Ovary (tissue), 9 donors: ENCODE data around the gene RUNX1. TPM values are rescaled to one million over a fixed set of nuclear protein-coding genes. Genes with fewer than 3 reads are reported as not detected.

Experiments
- DNase-seq, 5 donors: peaks; one replicate each; pipeline ENCODE4 v3.0.0-alpha.2; 2019 to 2020
- H3K27ac ChIP-seq, 2 donors: fragments of 200-600 bp; one replicate each; pipeline versions ENCODE4 v1.5.1 to v1.8.0; 2019 to 2022
- H3K27me3 ChIP-seq: fragments of 200-600 bp; one replicate; pipeline ENCODE4 v1.8.0; 2022
- H3K36me3 ChIP-seq: fragments of 200-600 bp; sonication (generic); one replicate; pipeline ENCODE4 v1.5.1; 2019
- H3K4me1 ChIP-seq: one replicate; pipeline ENCODE4 v1.8.1; 2013; ENCODE audit warnings: mild to moderate bottlenecking, moderate library complexity; ENCODE audit not compliant: insufficient read depth
- H3K4me3 ChIP-seq: fragments of 200-600 bp; sonication (generic); one replicate; pipeline ENCODE4 v1.5.1; 2017
- H3K9me3 ChIP-seq, 2 donors: fragments of 200-600 bp in 1 of 2; sonication (generic) in 1 of 2; one replicate each; pipeline versions ENCODE4 v1.5.1 to v1.8.1; 2013 to 2019; ENCODE audit warnings: mild to moderate bottlenecking in 1 of 2, moderate library complexity in 1 of 2
- EP300 ChIP-seq: sonication (generic); formaldehyde crosslinking; IDR thresholded peaks from one replicate; pipeline ENCODE4 v1.6.1; 2017; ENCODE audit warnings: antibody characterized with exemption
- POLR2A ChIP-seq: fragments of 450-650 bp; IDR thresholded peaks from one replicate; pipeline ENCODE4 v1.6.1; 2017; ENCODE audit warnings: antibody characterized with exemption, mild to moderate bottlenecking, moderate library complexity
- WGBS, 3 donors: extraction: QIAGEN DNeasy Blood & Tissue Kit in 1 of 3; methylation state at CpG; one replicate each; pipeline versions ENCODE4 v1.1.5 to v1.1.7; 2013 to 2017; 5-methylcytosine and 5-hydroxymethylcytosine counted together
- intact Hi-C, 4 donors: fragments of 100-400 bp; cut with DNase I; formaldehyde crosslinking; loops; one replicate each; pipeline versions ENCODE4 v1.11.0 to v1.15.1; 2022 to 2023
- polyA plus RNA-seq, 2 donors: library from polyadenylated mRNA; stranded (reverse); fragments of 200-250 nt in 1 of 2; fragments of 350-450 nt in 1 of 2; fragmentation: Illumina TruSeq in 1 of 2; extraction: RNeasy Lipid Tissue Mini Kit (QIAGEN cat#74804) in 1 of 2; gene quantifications; one replicate each; pipeline ENCODE4 v1.2.3, GENCODE V29; 2013 to 2014
- total RNA-seq, 7 donors: library from RNA; depleted of rRNA in 2 of 7; stranded (reverse); fragments of >200 nt in 2 of 7; fragmentation: NEBNext Ultra II Directional in 3 of 7; extraction: Animal tissue kit (Norgen Biotek cat#: 25700) in 3 of 7; gene quantifications; one replicate each; pipeline versions ENCODE4 v1.1.0 to v1.2.4, GENCODE V29; 2016 to 2023
- TF ChIP-seq, protein P1 (sequence below), 3 donors: fragments of 450-650 bp in 2 of 3; fragments of 200-600 bp in 1 of 3; IDR thresholded peaks; one replicate each; pipeline versions ENCODE4 v1.5.1 to v1.8.0; 2016 to 2022; ENCODE audit warnings: antibody characterized with exemption in 3 of 3, mild to moderate bottlenecking in 1 of 3
- donor health status: DM: no; HTN: no; CAD: no; lungs with moderate emphysema.
- donor health status: DM: no; HTN: no; CAD: no.
- donor health status: Bipolar disorder and iron deficiency.
- donor health status: DM: yes; HTN: yes; CAD: no.
- donor health status: DM: no; HTN: no; CAD: no.
- donor health status: DM: yes; HTN: yes; CAD: no.

RUNX1 gene
- total and polyA plus RNA-seq, 9 donors: 6.0 to 27.4 (median 17.8) TPM

DNA sequence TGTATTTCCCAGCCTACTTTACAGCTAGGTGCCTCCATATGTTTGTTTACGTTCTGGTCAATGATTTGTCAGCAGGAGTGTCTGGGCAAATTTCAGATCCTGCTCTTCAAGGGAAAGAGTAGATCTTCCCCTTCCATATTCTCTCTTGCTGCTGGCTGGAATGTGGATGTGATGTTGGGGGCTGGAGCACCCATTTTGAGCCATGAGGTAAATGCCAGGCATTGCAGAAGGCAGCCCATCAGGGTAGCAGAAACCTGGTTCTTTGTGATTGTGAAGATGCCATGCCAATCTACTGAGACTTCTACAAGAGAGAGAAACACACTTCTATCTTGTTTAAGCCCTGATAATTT lies 25.1 kb downstream of the RUNX1 start:
- no peaks in the 10 kb centered on the region for H3K36me3 ChIP-seq
- intact Hi-C loops: no loop called here
- WGBS, 3 donors: 93 to 100% (median 98%) methylated on average over 1 of the region's 1 CpG
- no peak overlapping the region for H3K27ac ChIP-seq
- TF ChIP-seq EP300 (no peak), POLR2A (no peak)
- TF ChIP-seq, protein P1, sequence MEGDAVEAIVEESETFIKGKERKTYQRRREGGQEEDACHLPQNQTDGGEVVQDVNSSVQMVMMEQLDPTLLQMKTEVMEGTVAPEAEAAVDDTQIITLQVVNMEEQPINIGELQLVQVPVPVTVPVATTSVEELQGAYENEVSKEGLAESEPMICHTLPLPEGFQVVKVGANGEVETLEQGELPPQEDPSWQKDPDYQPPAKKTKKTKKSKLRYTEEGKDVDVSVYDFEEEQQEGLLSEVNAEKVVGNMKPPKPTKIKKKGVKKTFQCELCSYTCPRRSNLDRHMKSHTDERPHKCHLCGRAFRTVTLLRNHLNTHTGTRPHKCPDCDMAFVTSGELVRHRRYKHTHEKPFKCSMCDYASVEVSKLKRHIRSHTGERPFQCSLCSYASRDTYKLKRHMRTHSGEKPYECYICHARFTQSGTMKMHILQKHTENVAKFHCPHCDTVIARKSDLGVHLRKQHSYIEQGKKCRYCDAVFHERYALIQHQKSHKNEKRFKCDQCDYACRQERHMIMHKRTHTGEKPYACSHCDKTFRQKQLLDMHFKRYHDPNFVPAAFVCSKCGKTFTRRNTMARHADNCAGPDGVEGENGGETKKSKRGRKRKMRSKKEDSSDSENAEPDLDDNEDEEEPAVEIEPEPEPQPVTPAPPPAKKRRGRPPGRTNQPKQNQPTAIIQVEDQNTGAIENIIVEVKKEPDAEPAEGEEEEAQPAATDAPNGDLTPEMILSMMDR (IDR thresholded peaks at IDR 0.05): no peak
- H3K4me1 ChIP-seq: no peaks in the 10 kb centered on the region
- no peaks in the 10 kb centered on the region for H3K27me3 ChIP-seq
- H3K9me3 ChIP-seq: no peaks in the 10 kb centered on the region
- H3K4me3 ChIP-seq: no peak overlapping the region
- no peak for DNase-seq

GRCh38 chr21:35023396-35024070 lies 25.6 kb downstream of the RUNX1 start:
- Histone ChIP-seq H3K27ac (no peak overlapping the region), H3K9me3 (no peaks in the 10 kb centered on the region), H3K36me3 (no peaks in the 10 kb centered on the region), H3K27me3 (no peaks in the 10 kb centered on the region), H3K4me3 (no peak overlapping the region), H3K4me1 (no peaks in the 10 kb centered on the region)
- 62 to 84% (median 71%) methylated on average over 3 of the region's 3 CpGs for WGBS, 3 donors
- TF ChIP-seq EP300 (no peak), POLR2A (no peak)
- TF ChIP-seq, protein P1 (IDR thresholded peaks at IDR 0.05): no peak
- intact Hi-C loops: no loop called here
- no peak for DNase-seq

DNA sequence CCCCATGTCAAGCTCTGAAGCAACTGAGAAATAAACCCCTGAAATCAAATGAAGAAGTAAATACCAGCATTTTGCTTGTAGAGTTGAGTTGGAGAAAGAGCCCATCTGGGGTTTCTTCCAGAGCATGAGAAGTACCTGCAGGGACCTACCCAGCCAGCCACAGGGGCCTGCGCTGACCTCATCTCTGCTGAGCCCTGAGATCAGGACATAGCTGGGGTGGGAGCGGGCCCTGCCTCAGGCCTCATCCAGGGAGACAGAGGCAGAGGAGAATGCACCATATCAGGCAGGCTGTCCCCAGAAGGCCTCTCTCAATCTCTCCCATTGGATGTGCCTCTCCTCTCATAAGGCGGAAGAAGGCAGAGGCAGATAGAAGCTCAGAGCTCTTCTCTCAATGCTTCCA lies 27.6 kb downstream of the RUNX1 start:
- intact Hi-C loops: no loop called here
- no peak overlapping the region for H3K4me3 ChIP-seq
- H3K9me3 ChIP-seq: no peaks in the 10 kb centered on the region
- DNase-seq: no peak
- H3K27me3 ChIP-seq: no peaks in the 10 kb centered on the region
- WGBS, 3 donors: 93 to 98% (median 97%) methylated on average over 3 of the region's 3 CpGs
- H3K27ac ChIP-seq: no peak overlapping the region
- TF ChIP-seq POLR2A (no peak), EP300 (no peak)
- TF ChIP-seq, protein P1 (IDR thresholded peaks at IDR 0.05): no peak
- H3K4me1 ChIP-seq: no peaks in the 10 kb centered on the region
- H3K36me3 ChIP-seq: no peaks in the 10 kb centered on the region

GRCh38 chr21:35020902-35021301 lies 28.2 kb downstream of the RUNX1 start:
- no peaks in the 10 kb centered on the region for H3K4me1 ChIP-seq
- no peak for DNase-seq
- TF ChIP-seq EP300 (no peak), POLR2A (no peak)
- TF ChIP-seq, protein P1 (IDR thresholded peaks at IDR 0.05): no peak
- intact Hi-C loops: no loop called here
- no peak overlapping the region for H3K4me3 ChIP-seq
- H3K27ac ChIP-seq: no peak overlapping the region
- H3K36me3 ChIP-seq: no peaks in the 10 kb centered on the region
- WGBS, 3 donors: 91 to 97% (median 95%) methylated on average over 1 of the region's 1 CpG
- H3K27me3 ChIP-seq: no peaks in the 10 kb centered on the region
- no peaks in the 10 kb centered on the region for H3K9me3 ChIP-seq
